HL-60 (cell line): ENCODE measurements around the gene CTBP2.

Source experiments
- DNase-seq, 2 experiments: peaks; one replicate each; pipeline ENCODE4 v3.0.0-alpha.2; 2010 to 2020; ENCODE audit warnings: low read depth in 1 of 2, low spot score in 1 of 2
- H3K27ac ChIP-seq: fragments of 250-450 bp; sonication (Bioruptor Pico); replicated peaks from 2 replicates; pipeline ENCODE4 v1.5.1; 2020; ENCODE audit warnings: mild to moderate bottlenecking, moderate library complexity
- H3K27me3 ChIP-seq: fragments of 250-450 bp; sonication (Bioruptor Pico); 2 replicates; pipeline ENCODE4 v1.5.1; 2021; ENCODE audit warnings: mild to moderate bottlenecking, moderate library complexity; ENCODE audit not compliant: insufficient read depth, poor library complexity, severe bottlenecking
- H3K4me3 ChIP-seq: replicated peaks from 2 replicates; pipeline ENCODE4 v1.5.1; 2011; ENCODE audit warnings: mild to moderate bottlenecking, control low read depth, low read length; ENCODE audit not compliant: insufficient read depth
- CTCF ChIP-seq: IDR thresholded peaks from one replicate; pipeline ENCODE4 v1.5.1; 2011; ENCODE audit warnings: low read length, control low read depth, inconsistent platforms; ENCODE audit not compliant: insufficient read depth
- GABPA ChIP-seq: IDR thresholded peaks from 2 replicates; pipeline ENCODE4 v1.6.1; 2012; ENCODE audit warnings: low read depth
- POLR2AphosphoS5 ChIP-seq: IDR thresholded peaks from 2 replicates; pipeline ENCODE4 v1.6.1; 2012; ENCODE audit warnings: low read depth
- REST ChIP-seq: IDR thresholded peaks from 2 replicates; pipeline ENCODE4 v1.6.1; 2012; ENCODE audit warnings: low read depth; ENCODE audit not compliant: insufficient replicate concordance
- SPI1 ChIP-seq: IDR thresholded peaks from 2 replicates; pipeline ENCODE4 v1.6.1; 2012; ENCODE audit warnings: low read depth, mild to moderate bottlenecking, borderline replicate concordance

The CTBP2 gene

GRCh38 chr10:125094806-125095205 is 65.6 kb downstream of the CTBP2 start:
- H3K27me3 ChIP-seq, result no peaks in the 10 kb centered on the region
- no peak overlapping the region for H3K27ac ChIP-seq
- H3K4me3 ChIP-seq, result no peak overlapping the region
- no peak for DNase-seq
- TF ChIP-seq GABPA, result no peak
- no peak for TF ChIP-seq SPI1
- TF ChIP-seq POLR2AphosphoS5, result no peak
- TF ChIP-seq REST, result no peak
- no peak for TF ChIP-seq CTCF

- TF ChIP-seq CTCF (no peak), REST (no peak), SPI1 (no peak), POLR2AphosphoS5 (no peak), GABPA (no peak)
- DNase-seq, result no peak
- Histone ChIP-seq H3K4me3 (no peak overlapping the region), H3K27me3 (no peaks in the 10 kb centered on the region), H3K27ac (no peak overlapping the region)
These were observed 66.2 kb downstream of the CTBP2 start for GRCh38 chr10:125093974-125094705.

GRCh38 chr10:125093199-125093973 is 67.0 kb downstream of the CTBP2 start:
- DNase-seq, result no peak
- H3K27ac ChIP-seq, result no peak overlapping the region
- H3K4me3 ChIP-seq, result no peak overlapping the region
- H3K27me3 ChIP-seq, result no peaks in the 10 kb centered on the region
- TF ChIP-seq SPI1 (no peak), CTCF (no peak), REST (no peak), GABPA (no peak), POLR2AphosphoS5 (no peak)
